ENCODE data around the gene SIX3. TPM values are rescaled to one million over a fixed set of nuclear protein-coding genes. Genes with fewer than 3 reads are reported as not detected.

The SIX3 gene
- total and polyA plus RNA-seq, 2 experiments from 2014 or later = 0.21 to 0.28 TPM

GRCh38 chr2:44943693-44944101, 2.2 kb downstream of the SIX3 start (continued):
- TF ChIP-seq ZNF462 (CRISPR knock-in tag; IDR thresholded peaks at IDR 0.05) (no peak), EZH2 (IDR thresholded peaks at IDR 0.05; ENCODE audit: low read depth, unreplicated experiment) (no peak), REST (IDR thresholded peaks at IDR 0.05; ENCODE audit: unreplicated experiment) (no peak)

Data from GM23338 (cell line).